ENCODE data around the gene COLEC12.

Gene COLEC12

GRCh38 chr18:388200-388599, 112.3 kb downstream of the COLEC12 start:
- no peak overlapping the region for H3K9ac ChIP-seq (ENCODE audit: low read depth, low read length)
- H3K9me3 ChIP-seq (ENCODE audit: control insufficient read depth, insufficient read depth, low read length), result no peaks in the 10 kb centered on the region
- H3K27me3 ChIP-seq (ENCODE audit: control insufficient read depth, insufficient read depth, low read length), result no peaks in the 10 kb centered on the region
- no peak overlapping the region for H3K4me3 ChIP-seq (ENCODE audit: low read depth, low read length)
- no peaks in the 10 kb centered on the region for H3K4me1 ChIP-seq (ENCODE audit: control insufficient read depth, insufficient read depth, low read length)
- H3K36me3 ChIP-seq (ENCODE audit: control insufficient read depth, insufficient read depth, low read length), result no peaks in the 10 kb centered on the region

GRCh38 chr18:386994-387393, 113.5 kb downstream of the COLEC12 start:
- no peak overlapping the region for H3K4me3 ChIP-seq (ENCODE audit: low read depth, low read length)
- no peaks in the 10 kb centered on the region for H3K36me3 ChIP-seq (ENCODE audit: control insufficient read depth, insufficient read depth, low read length)
- H3K9ac ChIP-seq (ENCODE audit: low read depth, low read length), result no peak overlapping the region
- no peaks in the 10 kb centered on the region for H3K9me3 ChIP-seq (ENCODE audit: control insufficient read depth, insufficient read depth, low read length)
- H3K4me1 ChIP-seq (ENCODE audit: control insufficient read depth, insufficient read depth, low read length), result no peaks in the 10 kb centered on the region
- H3K27me3 ChIP-seq (ENCODE audit: control insufficient read depth, insufficient read depth, low read length), result no peaks in the 10 kb centered on the region

- no peaks in the 10 kb centered on the region for H3K27me3 ChIP-seq (ENCODE audit: control insufficient read depth, insufficient read depth, low read length)
- H3K9ac ChIP-seq (ENCODE audit: low read depth, low read length), result no peak overlapping the region
- H3K36me3 ChIP-seq (ENCODE audit: control insufficient read depth, insufficient read depth, low read length), result no peaks in the 10 kb centered on the region
- no peaks in the 10 kb centered on the region for H3K9me3 ChIP-seq (ENCODE audit: control insufficient read depth, insufficient read depth, low read length)
- H3K4me3 ChIP-seq (ENCODE audit: low read depth, low read length), result no peak overlapping the region
- H3K4me1 ChIP-seq (ENCODE audit: control insufficient read depth, insufficient read depth, low read length), result no peaks in the 10 kb centered on the region
Measured at GRCh38 chr18:384897-385296, 115.6 kb downstream of the COLEC12 start.

- Histone ChIP-seq H3K36me3 (ENCODE audit: control insufficient read depth, insufficient read depth, low read length) (no peaks in the 10 kb centered on the region), H3K9ac (ENCODE audit: low read depth, low read length) (no peak overlapping the region), H3K4me3 (ENCODE audit: low read depth, low read length) (no peak overlapping the region), H3K4me1 (ENCODE audit: control insufficient read depth, insufficient read depth, low read length) (no peaks in the 10 kb centered on the region), H3K27me3 (ENCODE audit: control insufficient read depth, insufficient read depth, low read length) (no peaks in the 10 kb centered on the region), H3K9me3 (ENCODE audit: control insufficient read depth, insufficient read depth, low read length) (no peaks in the 10 kb centered on the region)
Measured at GRCh38 chr18:383135-383534, 117.4 kb downstream of the COLEC12 start.

GRCh38 chr18:382423-382984, 118.0 kb downstream of the COLEC12 start:
- H3K4me3 ChIP-seq (ENCODE audit: low read depth, low read length), result no peak overlapping the region
- no peaks in the 10 kb centered on the region for H3K27me3 ChIP-seq (ENCODE audit: control insufficient read depth, insufficient read depth, low read length)
- no peaks in the 10 kb centered on the region for H3K4me1 ChIP-seq (ENCODE audit: control insufficient read depth, insufficient read depth, low read length)
- H3K9ac ChIP-seq (ENCODE audit: low read depth, low read length), result no peak overlapping the region
- H3K36me3 ChIP-seq (ENCODE audit: control insufficient read depth, insufficient read depth, low read length), result no peaks in the 10 kb centered on the region
- H3K9me3 ChIP-seq (ENCODE audit: control insufficient read depth, insufficient read depth, low read length), result no peaks in the 10 kb centered on the region

- Histone ChIP-seq H3K9me3 (ENCODE audit: control insufficient read depth, insufficient read depth, low read length) (no peaks in the 10 kb centered on the region), H3K36me3 (ENCODE audit: control insufficient read depth, insufficient read depth, low read length) (no peaks in the 10 kb centered on the region), H3K4me3 (ENCODE audit: low read depth, low read length) (no peak overlapping the region), H3K4me1 (ENCODE audit: control insufficient read depth, insufficient read depth, low read length) (no peaks in the 10 kb centered on the region), H3K9ac (ENCODE audit: low read depth, low read length) (no peak overlapping the region), H3K27me3 (ENCODE audit: control insufficient read depth, insufficient read depth, low read length) (no peaks in the 10 kb centered on the region)
Measured at GRCh38 chr18:379681-380330, 120.7 kb downstream of the COLEC12 start.

GRCh38 chr18:378079-378478, 122.4 kb downstream of the COLEC12 start:
- H3K4me3 ChIP-seq (ENCODE audit: low read depth, low read length), result no peak overlapping the region
- H3K4me1 ChIP-seq (ENCODE audit: control insufficient read depth, insufficient read depth, low read length), result no peaks in the 10 kb centered on the region
- no peak overlapping the region for H3K9ac ChIP-seq (ENCODE audit: low read depth, low read length)
- no peaks in the 10 kb centered on the region for H3K27me3 ChIP-seq (ENCODE audit: control insufficient read depth, insufficient read depth, low read length)
- no peaks in the 10 kb centered on the region for H3K9me3 ChIP-seq (ENCODE audit: control insufficient read depth, insufficient read depth, low read length)
- H3K36me3 ChIP-seq (ENCODE audit: control insufficient read depth, insufficient read depth, low read length), result no peaks in the 10 kb centered on the region

GRCh38 chr18:377088-377487, 123.4 kb downstream of the COLEC12 start:
- Histone ChIP-seq H3K27me3 (ENCODE audit: control insufficient read depth, insufficient read depth, low read length) (no peaks in the 10 kb centered on the region), H3K9me3 (ENCODE audit: control insufficient read depth, insufficient read depth, low read length) (no peaks in the 10 kb centered on the region), H3K9ac (ENCODE audit: low read depth, low read length) (no peak overlapping the region), H3K36me3 (ENCODE audit: control insufficient read depth, insufficient read depth, low read length) (no peaks in the 10 kb centered on the region), H3K4me1 (ENCODE audit: control insufficient read depth, insufficient read depth, low read length) (no peaks in the 10 kb centered on the region), H3K4me3 (ENCODE audit: low read depth, low read length) (no peak overlapping the region)

GRCh38 chr18:376311-376710, 124.2 kb downstream of the COLEC12 start:
- Histone ChIP-seq H3K36me3 (ENCODE audit: control insufficient read depth, insufficient read depth, low read length) (no peaks in the 10 kb centered on the region), H3K4me1 (ENCODE audit: control insufficient read depth, insufficient read depth, low read length) (no peaks in the 10 kb centered on the region), H3K27me3 (ENCODE audit: control insufficient read depth, insufficient read depth, low read length) (no peaks in the 10 kb centered on the region), H3K4me3 (ENCODE audit: low read depth, low read length) (no peak overlapping the region), H3K9ac (ENCODE audit: low read depth, low read length) (no peak overlapping the region), H3K9me3 (ENCODE audit: control insufficient read depth, insufficient read depth, low read length) (no peaks in the 10 kb centered on the region)

- Histone ChIP-seq H3K27me3 (ENCODE audit: control insufficient read depth, insufficient read depth, low read length) (no peaks in the 10 kb centered on the region), H3K9ac (ENCODE audit: low read depth, low read length) (no peak overlapping the region), H3K9me3 (ENCODE audit: control insufficient read depth, insufficient read depth, low read length) (no peaks in the 10 kb centered on the region), H3K4me1 (ENCODE audit: control insufficient read depth, insufficient read depth, low read length) (no peaks in the 10 kb centered on the region), H3K36me3 (ENCODE audit: control insufficient read depth, insufficient read depth, low read length) (no peaks in the 10 kb centered on the region), H3K4me3 (ENCODE audit: low read depth, low read length) (no peak overlapping the region)
Measured at GRCh38 chr18:374721-375168, 125.8 kb downstream of the COLEC12 start.

GRCh38 chr18:373780-374179, 126.7 kb downstream of the COLEC12 start:
- no peak overlapping the region for H3K4me3 ChIP-seq (ENCODE audit: low read depth, low read length)
- no peaks in the 10 kb centered on the region for H3K4me1 ChIP-seq (ENCODE audit: control insufficient read depth, insufficient read depth, low read length)
- no peaks in the 10 kb centered on the region for H3K36me3 ChIP-seq (ENCODE audit: control insufficient read depth, insufficient read depth, low read length)
- H3K27me3 ChIP-seq (ENCODE audit: control insufficient read depth, insufficient read depth, low read length), result no peaks in the 10 kb centered on the region
- H3K9me3 ChIP-seq (ENCODE audit: control insufficient read depth, insufficient read depth, low read length), result no peaks in the 10 kb centered on the region
- H3K9ac ChIP-seq (ENCODE audit: low read depth, low read length), result no peak overlapping the region

GRCh38 chr18:371609-371982, 128.9 kb downstream of the COLEC12 start:
- H3K4me3 ChIP-seq (ENCODE audit: low read depth, low read length), result no peak overlapping the region
- H3K36me3 ChIP-seq (ENCODE audit: control insufficient read depth, insufficient read depth, low read length), result no peaks in the 10 kb centered on the region
- H3K9ac ChIP-seq (ENCODE audit: low read depth, low read length), result no peak overlapping the region
- H3K4me1 ChIP-seq (ENCODE audit: control insufficient read depth, insufficient read depth, low read length), result no peaks in the 10 kb centered on the region
- H3K27me3 ChIP-seq (ENCODE audit: control insufficient read depth, insufficient read depth, low read length), result peaks cover 3% of the 10 kb centered on the region
- no peaks in the 10 kb centered on the region for H3K9me3 ChIP-seq (ENCODE audit: control insufficient read depth, insufficient read depth, low read length)
